ENCODE measurements around the gene PCDHGA1. TPM values are rescaled to one million over a fixed set of nuclear protein-coding genes. Genes with fewer than 3 reads are reported as not detected.

The PCDHGA1 gene
- total RNA-seq, 1 experiment from 2014 or later: 0.63 TPM

DNA sequence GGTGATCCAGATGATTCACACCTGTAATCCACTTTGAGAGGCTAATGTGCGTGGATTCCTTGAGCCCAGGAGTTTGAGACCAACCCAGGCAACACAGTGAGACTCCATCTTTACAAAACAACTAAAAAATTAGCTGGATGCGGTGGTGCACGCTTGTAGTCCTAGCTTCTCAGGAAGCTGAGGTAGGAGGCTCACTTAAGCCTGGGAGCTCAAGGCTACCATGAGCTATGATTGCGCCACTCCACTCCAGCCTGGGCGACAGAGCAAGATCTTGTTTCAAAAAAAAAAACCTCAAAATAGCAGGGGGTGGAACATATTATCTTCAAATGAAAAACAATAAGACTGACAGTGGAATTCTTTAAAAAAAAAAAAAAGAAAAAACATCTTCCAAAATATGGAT lies 217.6 kb downstream of the PCDHGA1 start:
- WGBS (ENCODE audit: extremely low coverage, insufficient read length, low lambda C conversion rate): no CpG with 5 or more reads among the region's 5 CpGs
- no peak overlapping the region for H2BK5ac ChIP-seq (ENCODE audit: insufficient read length, low read length)
- no peak overlapping the region for H2AK5ac ChIP-seq (ENCODE audit: insufficient read length, low read length)
- no peak overlapping the region for H3K9ac ChIP-seq (ENCODE audit: extremely low read depth, insufficient read length, low read length)
- Mint-ChIP-seq H3K27ac (no peak overlapping the region), H3K4me1 (peaks cover 4 to 6% of the 10 kb centered on the region in 2 experiments; a peak in 3 of 4 replicates), H3K36me3 (ENCODE audit: insufficient read depth in 1 of 3, low read depth in 3 of 3) (peaks cover 41 to 60% (median 59%) of the 10 kb centered on the region in 3 experiments), H3K4me3 (no peak overlapping the region), H3K9me3 (peaks cover 21 to 22% of the 10 kb centered on the region in 2 experiments), H3K27me3 (ENCODE audit: low read depth) (no peaks in the 10 kb centered on the region)
- H4K20me1 ChIP-seq (ENCODE audit: control insufficient read depth, insufficient read depth, insufficient read length): no peaks in the 10 kb centered on the region
- H3K79me2 ChIP-seq (ENCODE audit: insufficient read depth, low read length): no peaks in the 10 kb centered on the region
- no peak overlapping the region for H3K18ac ChIP-seq (ENCODE audit: insufficient read length, low read depth, low read length)
- H2BK15ac ChIP-seq (ENCODE audit: low read depth, low read length): no peak overlapping the region
- H2AFZ ChIP-seq (ENCODE audit: low read length): no peak overlapping the region
- no peak overlapping the region for H2BK12ac ChIP-seq (ENCODE audit: insufficient read length, low read depth, low read length)
- no peaks in the 10 kb centered on the region for H3K79me1 ChIP-seq (ENCODE audit: insufficient read depth, low read depth, low read length, poor library complexity, severe bottlenecking)
- H3K27ac ChIP-seq (ENCODE audit: insufficient read length, low read depth, low read length): no peak overlapping the region
- no peak overlapping the region for H2BK120ac ChIP-seq (ENCODE audit: low read depth, low read length, poor library complexity, severe bottlenecking)
- H3K23ac ChIP-seq (ENCODE audit: insufficient read length, low read depth, low read length): no peak overlapping the region
- H4K5ac ChIP-seq (ENCODE audit: insufficient read length, low read depth, low read length): no peak overlapping the region
- no peak overlapping the region for H4K91ac ChIP-seq (ENCODE audit: insufficient read length, low read depth, low read length)
- no peak overlapping the region for H3T11ph ChIP-seq (ENCODE audit: low read length)
- no peak overlapping the region for H2BK20ac ChIP-seq (ENCODE audit: low read depth, low read length, poor library complexity, severe bottlenecking)
- no peak for DNase-seq
- no peak overlapping the region for H3K14ac ChIP-seq (ENCODE audit: insufficient read depth, low read length)
- no peaks in the 10 kb centered on the region for H3K4me1 ChIP-seq (ENCODE audit: insufficient read depth, low read length)
- no peak overlapping the region for H4K8ac ChIP-seq (replicated peaks; ENCODE audit: insufficient read length, low read depth, low read length)
- no peak overlapping the region for H3K56ac ChIP-seq (ENCODE audit: insufficient read length, low read depth, low read length)
- peaks cover 12% of the 10 kb centered on the region for H3K9me3 ChIP-seq (ENCODE audit: control insufficient read depth, low read depth, low read length)
- TF ChIP-seq, protein P1, sequence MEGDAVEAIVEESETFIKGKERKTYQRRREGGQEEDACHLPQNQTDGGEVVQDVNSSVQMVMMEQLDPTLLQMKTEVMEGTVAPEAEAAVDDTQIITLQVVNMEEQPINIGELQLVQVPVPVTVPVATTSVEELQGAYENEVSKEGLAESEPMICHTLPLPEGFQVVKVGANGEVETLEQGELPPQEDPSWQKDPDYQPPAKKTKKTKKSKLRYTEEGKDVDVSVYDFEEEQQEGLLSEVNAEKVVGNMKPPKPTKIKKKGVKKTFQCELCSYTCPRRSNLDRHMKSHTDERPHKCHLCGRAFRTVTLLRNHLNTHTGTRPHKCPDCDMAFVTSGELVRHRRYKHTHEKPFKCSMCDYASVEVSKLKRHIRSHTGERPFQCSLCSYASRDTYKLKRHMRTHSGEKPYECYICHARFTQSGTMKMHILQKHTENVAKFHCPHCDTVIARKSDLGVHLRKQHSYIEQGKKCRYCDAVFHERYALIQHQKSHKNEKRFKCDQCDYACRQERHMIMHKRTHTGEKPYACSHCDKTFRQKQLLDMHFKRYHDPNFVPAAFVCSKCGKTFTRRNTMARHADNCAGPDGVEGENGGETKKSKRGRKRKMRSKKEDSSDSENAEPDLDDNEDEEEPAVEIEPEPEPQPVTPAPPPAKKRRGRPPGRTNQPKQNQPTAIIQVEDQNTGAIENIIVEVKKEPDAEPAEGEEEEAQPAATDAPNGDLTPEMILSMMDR (conservative IDR thresholded peaks at IDR 0.05): no peak
- H3K23me2 ChIP-seq (ENCODE audit: insufficient read length, low read depth, low read length, poor library complexity, severe bottlenecking): no peaks in the 10 kb centered on the region
- no peaks in the 10 kb centered on the region for H3K27me3 ChIP-seq (ENCODE audit: insufficient read depth, low read length)
- no peak overlapping the region for H3K4ac ChIP-seq (ENCODE audit: low read depth, low read length)
- no peak overlapping the region for H3K4me2 ChIP-seq (ENCODE audit: insufficient read depth, insufficient read length, low read length)
